Suprapubic skin (tissue), 4 donors: ENCODE results near the gene TPRG1.

Source experiments
- CTCF ChIP-seq, 2 donors: fragments of 200-600 bp in 1 of 2; fragments of 450-650 bp in 1 of 2; sonication (generic) in 1 of 2; IDR thresholded peaks; one replicate each; pipeline ENCODE4 v1.5.1; 2016 to 2019; ENCODE audit warnings: antibody characterized with exemption in 2 of 2, mild to moderate bottlenecking in 1 of 2, moderate library complexity in 1 of 2
- EP300 ChIP-seq: sonication (generic); formaldehyde crosslinking; IDR thresholded peaks from one replicate; pipeline ENCODE4 v1.6.1; 2017; ENCODE audit warnings: antibody characterized with exemption
- POLR2A ChIP-seq, 2 donors: fragments of 450-650 bp; IDR thresholded peaks; one replicate each; pipeline ENCODE4 v1.6.1; 2017; ENCODE audit warnings: antibody characterized with exemption in 2 of 2, mild to moderate bottlenecking in 2 of 2, moderate library complexity in 2 of 2
- POLR2AphosphoS5 ChIP-seq, 3 donors: sonication (generic); formaldehyde crosslinking; IDR thresholded peaks; one replicate each; pipeline ENCODE4 v1.6.1; 2017; ENCODE audit warnings: antibody characterized with exemption in 3 of 3

- TF ChIP-seq EP300 (no peak), POLR2AphosphoS5 (IDR thresholded peaks at IDR 0.05) (no peak), CTCF (IDR thresholded peaks at IDR 0.05) (no peak), POLR2A (IDR thresholded peaks at IDR 0.05) (no peak)
Observed at GRCh38 chr3:189355115-189355480, 183.3 kb downstream of the TPRG1 start.
